Skeletal muscle cell (primary cell): ENCODE results near the gene SH3BP5L.
"Not testable (repeated sequence)": the region's sequence is repeated elsewhere in the genome, so short reads cannot be mapped to it uniquely, and the experiment has no call there.

Experiments
- DNase-seq: peaks from one replicate; pipeline ENCODE4 v3.0.0-alpha.2; 2010; ENCODE audit warnings: low read depth
- H3K4me3 ChIP-seq: 2 replicates; pipeline ENCODE4 v1.5.1; 2011; ENCODE audit warnings: low read depth, mild to moderate bottlenecking, control low read depth, low read length, moderate library complexity

Gene SH3BP5L

DNA sequence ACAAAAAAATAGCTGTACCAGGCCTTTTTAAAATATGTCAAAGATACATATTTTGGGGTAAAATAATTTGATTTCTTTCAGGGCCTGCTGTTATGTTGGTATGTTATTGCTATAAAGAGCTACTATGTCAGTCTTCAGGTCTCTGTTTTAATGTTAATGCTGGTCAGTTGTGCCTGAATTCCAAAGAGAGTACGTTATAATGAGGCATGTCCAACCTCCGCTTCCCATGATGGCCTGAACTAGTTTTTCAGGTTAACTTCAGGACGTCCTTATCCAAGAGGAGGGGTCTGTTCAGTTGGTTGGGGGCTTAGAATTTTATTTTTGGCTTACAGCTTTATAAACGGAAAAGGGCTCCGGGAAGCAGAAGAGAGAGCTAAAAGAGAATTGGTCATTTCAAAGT is 35.3 kb downstream of the SH3BP5L start:
- no peak for DNase-seq
- H3K4me3 ChIP-seq: no peak overlapping the region

DNA sequence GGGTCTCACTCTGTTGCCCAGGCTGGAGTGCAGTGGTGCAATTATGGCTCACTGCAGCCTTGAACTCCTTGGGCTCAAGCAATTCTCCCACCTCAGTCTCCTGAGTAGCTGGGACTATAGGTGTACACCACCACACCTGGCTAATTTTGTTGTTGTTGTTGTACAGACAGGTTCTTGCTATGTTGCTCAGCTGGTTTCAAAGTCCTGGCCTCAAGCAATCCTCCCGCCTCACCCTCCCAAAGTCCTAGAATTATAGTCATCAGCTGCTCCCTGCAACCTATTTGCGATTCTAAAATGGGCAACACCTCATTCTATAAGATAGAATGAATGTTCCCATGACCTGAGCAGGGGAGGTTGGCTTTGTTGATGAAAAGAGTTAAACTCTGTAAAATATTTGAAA is 36.4 kb downstream of the SH3BP5L start:
- not testable (repeated sequence) for DNase-seq, H3K4me3 ChIP-seq

DNA sequence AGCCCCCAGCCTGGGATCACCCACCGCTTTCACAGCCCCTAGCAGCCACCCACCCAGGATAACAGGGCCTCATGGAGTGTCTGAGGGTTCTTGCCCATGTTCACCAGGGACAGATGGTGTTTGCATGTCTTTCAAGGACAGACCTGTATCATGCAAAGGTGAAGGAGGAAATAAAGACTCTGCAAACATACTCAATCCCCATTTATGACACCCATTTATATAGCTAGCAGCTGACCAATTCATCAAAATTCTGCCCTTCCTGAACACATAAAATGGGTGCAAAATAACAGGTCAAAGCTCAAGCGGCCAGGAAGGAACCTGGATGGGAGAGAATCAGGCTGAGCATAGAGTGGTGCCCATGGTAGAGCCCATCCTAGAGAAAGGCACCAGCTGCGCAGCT is 37.4 kb downstream of the SH3BP5L start:
- H3K4me3 ChIP-seq: no peak overlapping the region
- DNase-seq: no peak

GRCh38 chr1:248787430-248787829 is 38.3 kb downstream of the SH3BP5L start:
- H3K4me3 ChIP-seq: no peak overlapping the region
- no peak for DNase-seq

DNA sequence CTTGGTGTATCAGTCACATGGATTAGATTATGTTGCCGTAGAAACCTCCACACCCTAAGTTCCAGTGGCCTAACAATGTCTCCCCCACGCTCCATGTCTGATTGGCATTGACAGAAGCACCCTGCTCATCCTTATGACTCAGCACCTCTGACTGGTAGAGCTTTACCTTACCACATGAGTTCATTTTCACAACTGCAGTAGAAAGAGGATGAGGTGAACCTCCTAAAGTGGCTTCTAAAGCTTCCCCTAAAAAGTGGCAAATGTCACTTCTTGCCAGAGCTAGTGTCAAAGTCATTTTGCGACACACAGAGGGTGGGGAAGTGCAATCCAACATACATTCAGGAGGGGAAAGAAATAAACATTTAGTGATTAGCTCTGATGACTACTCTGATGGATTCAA is 39.6 kb downstream of the SH3BP5L start:
- DNase-seq: no peak
- H3K4me3 ChIP-seq: no peak overlapping the region

DNA sequence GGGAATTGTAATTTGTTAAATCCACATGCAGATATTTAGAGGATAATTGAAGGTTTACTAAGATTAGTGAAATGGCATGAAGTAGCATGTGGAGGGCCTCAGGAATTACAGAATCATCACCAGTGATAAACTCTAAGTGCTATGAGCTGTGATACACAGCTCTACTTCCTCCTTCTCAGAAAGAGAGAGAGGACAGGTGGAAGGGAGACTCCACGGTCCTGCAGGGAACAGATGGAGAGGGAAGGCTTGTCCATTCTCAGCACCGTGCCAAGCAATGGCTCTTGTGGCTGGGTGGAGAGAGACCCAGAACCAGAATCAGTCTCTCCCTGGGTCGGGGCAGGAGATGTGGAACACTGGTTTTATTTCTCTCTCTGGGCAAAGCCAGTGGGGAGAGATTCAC is 42.3 kb downstream of the SH3BP5L start:
- H3K4me3 ChIP-seq: no peak overlapping the region
- no peak for DNase-seq

GRCh38 chr1:248782416-248783141 is 43.1 kb downstream of the SH3BP5L start:
- H3K4me3 ChIP-seq: no peak overlapping the region
- DNase-seq: no peak

- H3K4me3 ChIP-seq: no peak overlapping the region
- DNase-seq: no peak
Measured at GRCh38 chr1:248779350-248779749, 46.4 kb downstream of the SH3BP5L start.

- no peak for DNase-seq
- H3K4me3 ChIP-seq: no peak overlapping the region
Measured at GRCh38 chr1:248778906-248779305, 46.8 kb downstream of the SH3BP5L start.

- DNase-seq: no peak
- no peak overlapping the region for H3K4me3 ChIP-seq
Measured at GRCh38 chr1:248776991-248777390, 48.7 kb downstream of the SH3BP5L start.

DNA sequence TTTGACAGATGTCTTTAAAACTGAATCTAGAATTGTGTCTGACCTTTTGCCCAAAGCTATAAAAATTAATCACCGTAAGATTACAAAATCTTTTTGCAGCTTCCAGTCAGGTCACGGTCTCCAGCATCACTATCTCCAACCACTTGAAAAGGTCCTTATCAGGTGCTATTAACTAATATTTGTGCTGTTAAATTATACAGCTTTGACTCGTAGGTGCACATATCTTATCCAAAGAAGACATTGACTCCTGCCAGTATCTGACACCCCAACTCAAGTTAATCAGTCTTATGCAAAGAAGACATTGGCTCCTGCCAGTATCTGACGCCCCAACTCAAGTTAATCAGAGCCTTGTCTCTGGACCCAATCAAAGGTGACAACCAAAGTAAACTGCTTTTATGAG is 50.3 kb downstream of the SH3BP5L start:
- H3K4me3 ChIP-seq: no peak overlapping the region
- DNase-seq: no peak
